HepG2 (cell line): Measurements from ENCODE around the gene POLR3E. TPM values are rescaled to one million over a fixed set of nuclear protein-coding genes. Genes with fewer than 3 reads are reported as not detected.
A peak's percentile ranks its signal among the peaks of the same experiment; 100 is the strongest.

Source experiments
- BRD4 ChIP-seq: sonication (generic); formaldehyde crosslinking; IDR thresholded peaks from 2 replicates; pipeline ENCODE4 v1.4.0; 2020; ENCODE audit warnings: missing genetic modification reagents
- CREB1 ChIP-seq, 2 experiments: fragments of 450-650 bp in 1 of 2; IDR thresholded peaks; 2 replicates each; pipeline ENCODE4 v1.6.1; 2016 to 2017; ENCODE audit warnings: control low read depth in 1 of 2, mild to moderate bottlenecking in 1 of 2, missing compliant biosample characterization in 1 of 2, missing genetic modification characterization in 1 of 2
- CSRNP2 ChIP-seq: sonication (generic); formaldehyde crosslinking; conservative IDR thresholded peaks from 2 replicates; pipeline ENCODE4 v1.8.0; 2022; ENCODE audit warnings: low read depth, missing genetic modification reagents
- ETS1 ChIP-seq: sonication (generic); formaldehyde crosslinking; IDR thresholded peaks from 2 replicates; pipeline ENCODE4 v1.4.0; 2020; ENCODE audit warnings: missing genetic modification reagents
- GATAD1 ChIP-seq: IDR thresholded peaks from 2 replicates; pipeline ENCODE4 v1.6.1; 2016; ENCODE audit warnings: missing genetic modification reagents, missing compliant biosample characterization
- HES4 ChIP-seq: sonication (generic); formaldehyde crosslinking; IDR thresholded peaks from 2 replicates; pipeline ENCODE4 v1.9.0; 2021; ENCODE audit warnings: mild to moderate bottlenecking, missing genetic modification reagents, borderline replicate concordance
- HNRNPL ChIP-seq: fragments of 200-400 bp; formaldehyde crosslinking; IDR thresholded peaks from 2 replicates; pipeline ENCODE4 v1.6.1; 2017; ENCODE audit warnings: mild to moderate bottlenecking, low read depth, low read length
- KDM6A ChIP-seq: IDR thresholded peaks from 2 replicates; pipeline ENCODE4 v1.6.1; 2016; ENCODE audit warnings: low read depth
- NFIC ChIP-seq: IDR thresholded peaks from 2 replicates; pipeline ENCODE4 v1.6.1; 2012; ENCODE audit warnings: mild to moderate bottlenecking, low read length, inconsistent platforms
- NFYB ChIP-seq: sonication (generic); formaldehyde crosslinking; IDR thresholded peaks from 2 replicates; pipeline ENCODE4 v1.4.0; 2020; ENCODE audit warnings: missing genetic modification reagents
- RARA ChIP-seq: IDR thresholded peaks from 2 replicates; pipeline ENCODE4 v1.6.1; 2016; ENCODE audit warnings: missing genetic modification reagents, missing compliant biosample characterization
- RBFOX2 ChIP-seq: fragments of 200-400 bp; formaldehyde crosslinking; IDR thresholded peaks from 2 replicates; pipeline ENCODE4 v1.6.1; 2017; ENCODE audit warnings: low read depth, mild to moderate bottlenecking, low read length
- TCF7 ChIP-seq: sonication (generic); IDR thresholded peaks from 2 replicates; pipeline ENCODE4 v1.6.1; 2016; ENCODE audit warnings: antibody characterized with exemption, low read depth
- XBP1 ChIP-seq: sonication (generic); formaldehyde crosslinking; IDR thresholded peaks from 2 replicates; pipeline ENCODE4 v1.5.0; 2020; ENCODE audit warnings: missing genetic modification reagents
- ZNF3 ChIP-seq: IDR thresholded peaks from 2 replicates; pipeline ENCODE4 v1.7.0; 2017; ENCODE audit warnings: inconsistent platforms
- ZNF329 ChIP-seq: sonication (generic); formaldehyde crosslinking; IDR thresholded peaks from 2 replicates; pipeline ENCODE4 v1.9.0; 2021; ENCODE audit warnings: low read depth, mild to moderate bottlenecking, missing genetic modification reagents
- ZNF512B ChIP-seq: sonication (generic); formaldehyde crosslinking; IDR thresholded peaks from 2 replicates; pipeline ENCODE4 v1.5.1; 2020; ENCODE audit warnings: missing genetic modification reagents, mild to moderate bottlenecking, borderline replicate concordance
- ZNF605 ChIP-seq: sonication (generic); formaldehyde crosslinking; IDR thresholded peaks from 2 replicates; pipeline ENCODE4 v1.8.0; 2022; ENCODE audit warnings: mild to moderate bottlenecking, missing genetic modification reagents
- ZNF724P ChIP-seq: sonication (generic); formaldehyde crosslinking; IDR thresholded peaks from 2 replicates; pipeline ENCODE4 v1.8.0; 2022; ENCODE audit warnings: missing genetic modification reagents, borderline replicate concordance
- ZNF768 ChIP-seq: sonication (generic); formaldehyde crosslinking; IDR thresholded peaks from 2 replicates; pipeline ENCODE4 v1.4.0; 2020; ENCODE audit warnings: missing genetic modification reagents
- ZNF775 ChIP-seq: sonication (generic); formaldehyde crosslinking; IDR thresholded peaks from 2 replicates; pipeline ENCODE4 v1.4.0; 2020; ENCODE audit warnings: missing genetic modification reagents, mild to moderate bottlenecking, moderate library complexity, borderline replicate concordance
- ZSCAN30 ChIP-seq: sonication (generic); formaldehyde crosslinking; IDR thresholded peaks from 2 replicates; pipeline ENCODE4 v1.5.0; 2020; ENCODE audit warnings: mild to moderate bottlenecking, missing genetic modification reagents
- ZXDC ChIP-seq: sonication (generic); formaldehyde crosslinking; IDR thresholded peaks from 2 replicates; pipeline ENCODE4 v1.5.0; 2020; ENCODE audit warnings: mild to moderate bottlenecking, missing genetic modification reagents
- polyA plus RNA-seq, 8 experiments: library from polyadenylated mRNA; depleted of rRNA in 3 of 8; stranded (reverse) in 7 of 8; unstranded in 1 of 8; fragments of >200 nt; fragmentation: Illumina TruSeq in 4 of 8; extraction: Trizol in 4 of 8; gene quantifications; 2 replicates each; pipeline versions ENCODE4 v1.2.1 to v1.2.3, GENCODE V29; 2011 to 2016; ENCODE audit warnings: low read depth in 4 of 8, missing spikeins in 1 of 8, mixed read lengths in 1 of 8; ENCODE audit not compliant: insufficient read depth in 1 of 8
- total RNA-seq, 5 experiments: library from RNA; depleted of rRNA; stranded (reverse); fragments of >200 nt; fragmentation: Illumina TruSeq; extraction: Trizol; gene quantifications; 2 replicates each; pipeline ENCODE4 v1.2.3, GENCODE V29; 2016; ENCODE audit warnings: low read depth in 1 of 5

The POLR3E gene
- total and polyA plus RNA-seq, 2 of the 13 experiments (the other 11 are each of a cell fraction or from before 2014, with no cell fraction given): 135 to 262 TPM

GRCh38 chr16:22353191-22353919 lies 56.1 kb downstream of the POLR3E start (continued):
- TF ChIP-seq HNRNPL: no peak
- no peak for TF ChIP-seq BRD4 (CRISPR knock-in tag)
- no peak for TF ChIP-seq ZNF768 (CRISPR knock-in tag)
- TF ChIP-seq HES4 (CRISPR knock-in tag): no peak
- peak; percentile 15; the same call in 1 of the 2 replicates for TF ChIP-seq ZNF3 (CRISPR knock-in tag)
- TF ChIP-seq KDM6A (CRISPR knock-in tag): no peak
- TF ChIP-seq RARA (CRISPR knock-in tag): no peak
- TF ChIP-seq ZNF775 (CRISPR knock-in tag): 0 out of 2 replicates have a peak, but pooled peaks have one; percentile 5
- TF ChIP-seq ZNF512B (CRISPR knock-in tag): no peak
- 0 out of 2 replicates have a peak, but pooled peaks have one; percentile 68 for TF ChIP-seq ZSCAN30 (CRISPR knock-in tag)
- no peak; the same call in 1 of the 2 replicates for TF ChIP-seq RBFOX2
- no peak for TF ChIP-seq CSRNP2 (CRISPR knock-in tag)
- peak; percentile 54; the same call in 1 of the 2 replicates for TF ChIP-seq NFIC
- TF ChIP-seq ETS1 (CRISPR knock-in tag): no peak
- TF ChIP-seq ZNF724P: no peak
- peak; percentile 27; the same call in 1 of the 2 replicates for TF ChIP-seq GATAD1 (CRISPR knock-in tag)
- no peak for TF ChIP-seq XBP1 (CRISPR knock-in tag)
- no peak for TF ChIP-seq TCF7
- TF ChIP-seq ZNF605 (CRISPR knock-in tag): no peak
- no peak for TF ChIP-seq ZNF329 (CRISPR knock-in tag)
- TF ChIP-seq NFYB (CRISPR knock-in tag): 0 out of 2 replicates have a peak, but pooled peaks have one; percentile 17
- TF ChIP-seq CREB1 (IDR thresholded peaks at IDR 0.05): no peak
- TF ChIP-seq CREB1 (CRISPR knock-in tag; IDR thresholded peaks at IDR 0.05): peak; percentile 30; the same call in 1 of the 2 replicates
- no peak for TF ChIP-seq ZXDC
